OCI-LY7 (cell line): ENCODE data around the gene NAPB.

Experiments
- EZH2phosphoT487 ChIP-seq: fragments of 200-600 bp; sonication (generic); IDR thresholded peaks from 2 replicates; pipeline ENCODE4 v1.6.1; 2018; ENCODE audit warnings: low read depth, borderline replicate concordance, mild to moderate bottlenecking, mixed run types, antibody characterized with exemption, low read length, moderate library complexity, mixed read lengths
- TF ChIP-seq, protein P1 (sequence below): fragments of 200-600 bp; sonication (generic); conservative IDR thresholded peaks from 2 replicates; pipeline ENCODE4 v1.5.1; 2014; ENCODE audit warnings: mild to moderate bottlenecking, antibody characterized with exemption, low read length, moderate library complexity, mixed read lengths

DNA sequence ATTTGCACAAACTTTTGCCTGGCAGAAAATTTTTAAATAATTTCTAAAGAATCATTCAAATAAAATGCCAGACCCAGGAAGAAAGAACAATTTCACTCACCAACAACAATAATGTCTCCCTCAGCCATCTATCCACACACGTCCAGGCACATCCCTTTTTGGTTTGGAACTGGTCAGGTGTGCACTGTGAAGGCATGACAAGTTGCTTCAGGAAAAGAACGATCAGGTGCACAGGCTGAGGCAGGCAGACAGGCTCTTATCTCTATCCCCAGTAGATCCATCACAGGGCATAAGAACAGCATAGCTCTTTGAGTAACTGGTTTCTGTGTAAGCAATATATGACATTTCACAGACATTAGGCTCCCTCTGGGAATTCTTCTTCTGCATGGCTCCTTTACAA, 88.8 kb downstream of the NAPB start:
- TF ChIP-seq, protein P1, sequence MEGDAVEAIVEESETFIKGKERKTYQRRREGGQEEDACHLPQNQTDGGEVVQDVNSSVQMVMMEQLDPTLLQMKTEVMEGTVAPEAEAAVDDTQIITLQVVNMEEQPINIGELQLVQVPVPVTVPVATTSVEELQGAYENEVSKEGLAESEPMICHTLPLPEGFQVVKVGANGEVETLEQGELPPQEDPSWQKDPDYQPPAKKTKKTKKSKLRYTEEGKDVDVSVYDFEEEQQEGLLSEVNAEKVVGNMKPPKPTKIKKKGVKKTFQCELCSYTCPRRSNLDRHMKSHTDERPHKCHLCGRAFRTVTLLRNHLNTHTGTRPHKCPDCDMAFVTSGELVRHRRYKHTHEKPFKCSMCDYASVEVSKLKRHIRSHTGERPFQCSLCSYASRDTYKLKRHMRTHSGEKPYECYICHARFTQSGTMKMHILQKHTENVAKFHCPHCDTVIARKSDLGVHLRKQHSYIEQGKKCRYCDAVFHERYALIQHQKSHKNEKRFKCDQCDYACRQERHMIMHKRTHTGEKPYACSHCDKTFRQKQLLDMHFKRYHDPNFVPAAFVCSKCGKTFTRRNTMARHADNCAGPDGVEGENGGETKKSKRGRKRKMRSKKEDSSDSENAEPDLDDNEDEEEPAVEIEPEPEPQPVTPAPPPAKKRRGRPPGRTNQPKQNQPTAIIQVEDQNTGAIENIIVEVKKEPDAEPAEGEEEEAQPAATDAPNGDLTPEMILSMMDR: no peak
- TF ChIP-seq EZH2phosphoT487: no peak
